Nephron (organoid): ENCODE data around the gene ARHGAP29.

ENCODE experiments used
- H3K27ac Mint-ChIP-seq, 3 experiments: 2 replicates each; pipeline ENCODE4 v1.8.0; 2020; ENCODE audit warnings: mixed read lengths in 3 of 3, mild to moderate bottlenecking in 2 of 3, moderate library complexity in 1 of 3
- H3K27me3 Mint-ChIP-seq: 2 replicates; pipeline ENCODE4 v1.8.0; 2021; ENCODE audit warnings: low read depth, mild to moderate bottlenecking, moderate library complexity, mixed read lengths
- H3K36me3 Mint-ChIP-seq: 2 replicates; pipeline ENCODE4 v1.8.0; 2020; ENCODE audit warnings: low read depth, mixed read lengths
- H3K4me1 Mint-ChIP-seq: 2 replicates; pipeline ENCODE4 v1.8.0; 2020; ENCODE audit warnings: mixed read lengths
- H3K4me3 Mint-ChIP-seq, 3 experiments: 2 replicates each; pipeline ENCODE4 v1.8.0; 2020; ENCODE audit warnings: mild to moderate bottlenecking in 3 of 3, mixed read lengths in 3 of 3, moderate library complexity in 2 of 3
- H3K9me3 Mint-ChIP-seq: 2 replicates; pipeline ENCODE4 v1.8.0; 2020; ENCODE audit warnings: mixed read lengths
- TF ChIP-seq, protein P1 (sequence below), 3 experiments: fragments of 200-600 bp; sonication (generic); IDR thresholded peaks; one replicate each; pipeline ENCODE4 v1.5.0; 2021; ENCODE audit warnings: antibody characterized with exemption in 3 of 3; ENCODE audit not compliant: unreplicated experiment in 3 of 3

ARHGAP29 gene

DNA sequence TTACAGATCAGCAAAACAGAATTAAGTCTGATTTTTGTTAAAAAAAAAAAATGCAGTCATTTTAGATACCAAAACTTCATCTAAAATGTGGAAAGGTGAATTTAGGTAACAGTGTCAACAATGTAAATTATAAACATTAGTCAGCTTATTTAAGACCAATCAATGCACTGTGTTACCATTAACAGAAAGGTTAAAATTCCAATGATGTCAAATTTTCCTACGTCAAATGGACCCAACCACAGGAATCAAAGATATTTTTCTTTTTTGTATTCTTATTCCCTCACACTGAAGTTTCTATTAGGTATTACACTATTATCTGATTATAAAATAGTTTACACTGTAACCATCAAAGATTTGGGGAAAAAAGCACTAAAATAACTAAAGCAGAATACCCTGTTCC is 6.5 kb downstream of the ARHGAP29 start:
- Mint-ChIP-seq H3K27ac (no peak overlapping the region), H3K9me3 (no peaks in the 10 kb centered on the region), H3K4me1 (peaks cover 23% of the 10 kb centered on the region), H3K36me3 (no peaks in the 10 kb centered on the region), H3K4me3 (no peak overlapping the region), H3K27me3 (peaks cover 7% of the 10 kb centered on the region)
- TF ChIP-seq, protein P1, sequence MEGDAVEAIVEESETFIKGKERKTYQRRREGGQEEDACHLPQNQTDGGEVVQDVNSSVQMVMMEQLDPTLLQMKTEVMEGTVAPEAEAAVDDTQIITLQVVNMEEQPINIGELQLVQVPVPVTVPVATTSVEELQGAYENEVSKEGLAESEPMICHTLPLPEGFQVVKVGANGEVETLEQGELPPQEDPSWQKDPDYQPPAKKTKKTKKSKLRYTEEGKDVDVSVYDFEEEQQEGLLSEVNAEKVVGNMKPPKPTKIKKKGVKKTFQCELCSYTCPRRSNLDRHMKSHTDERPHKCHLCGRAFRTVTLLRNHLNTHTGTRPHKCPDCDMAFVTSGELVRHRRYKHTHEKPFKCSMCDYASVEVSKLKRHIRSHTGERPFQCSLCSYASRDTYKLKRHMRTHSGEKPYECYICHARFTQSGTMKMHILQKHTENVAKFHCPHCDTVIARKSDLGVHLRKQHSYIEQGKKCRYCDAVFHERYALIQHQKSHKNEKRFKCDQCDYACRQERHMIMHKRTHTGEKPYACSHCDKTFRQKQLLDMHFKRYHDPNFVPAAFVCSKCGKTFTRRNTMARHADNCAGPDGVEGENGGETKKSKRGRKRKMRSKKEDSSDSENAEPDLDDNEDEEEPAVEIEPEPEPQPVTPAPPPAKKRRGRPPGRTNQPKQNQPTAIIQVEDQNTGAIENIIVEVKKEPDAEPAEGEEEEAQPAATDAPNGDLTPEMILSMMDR (IDR thresholded peaks at IDR 0.05; ENCODE audit: unreplicated experiment in 3 of 3) = no peak

DNA sequence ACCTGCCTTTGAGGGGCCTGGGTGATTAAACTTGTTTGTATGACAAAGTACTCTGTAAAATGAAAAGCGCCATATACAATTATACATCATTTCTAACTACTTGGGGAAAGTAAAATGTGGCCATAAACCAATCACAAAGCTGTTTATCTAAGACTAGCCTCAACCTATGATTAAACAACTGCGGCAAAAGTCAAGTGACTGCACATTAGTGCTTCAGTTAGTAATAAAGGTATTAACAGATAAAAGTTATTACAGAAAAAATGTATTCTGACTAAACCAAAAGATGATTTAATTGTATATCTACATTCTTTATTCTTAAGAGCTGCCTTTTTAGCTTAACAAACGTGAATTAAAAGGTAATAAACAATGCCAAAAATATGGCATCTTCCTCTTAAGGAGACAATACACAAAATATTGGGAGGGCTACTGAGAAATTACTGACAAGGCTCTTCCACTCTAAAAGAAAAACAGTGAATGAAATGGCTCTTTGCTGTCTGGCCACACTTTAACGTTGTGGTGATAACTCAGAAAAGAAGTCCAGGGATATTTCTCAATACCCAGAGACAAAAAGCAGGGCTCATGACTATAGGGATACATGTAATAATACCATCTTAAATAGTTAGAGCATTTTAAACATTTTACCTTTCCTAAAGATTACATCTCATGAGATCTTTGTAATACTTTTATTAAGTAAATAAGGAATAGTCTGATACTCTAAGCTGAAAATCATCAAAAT is 8.6 kb downstream of the ARHGAP29 start:
- TF ChIP-seq, protein P1 (IDR thresholded peaks at IDR 0.05; ENCODE audit: unreplicated experiment in 3 of 3) = no peak
- no peak overlapping the region for H3K4me3 Mint-ChIP-seq
- no peaks in the 10 kb centered on the region for H3K9me3 Mint-ChIP-seq
- peaks cover 5% of the 10 kb centered on the region for H3K4me1 Mint-ChIP-seq
- H3K36me3 Mint-ChIP-seq = no peaks in the 10 kb centered on the region
- no peak overlapping the region for H3K27ac Mint-ChIP-seq
- no peaks in the 10 kb centered on the region for H3K27me3 Mint-ChIP-seq

DNA sequence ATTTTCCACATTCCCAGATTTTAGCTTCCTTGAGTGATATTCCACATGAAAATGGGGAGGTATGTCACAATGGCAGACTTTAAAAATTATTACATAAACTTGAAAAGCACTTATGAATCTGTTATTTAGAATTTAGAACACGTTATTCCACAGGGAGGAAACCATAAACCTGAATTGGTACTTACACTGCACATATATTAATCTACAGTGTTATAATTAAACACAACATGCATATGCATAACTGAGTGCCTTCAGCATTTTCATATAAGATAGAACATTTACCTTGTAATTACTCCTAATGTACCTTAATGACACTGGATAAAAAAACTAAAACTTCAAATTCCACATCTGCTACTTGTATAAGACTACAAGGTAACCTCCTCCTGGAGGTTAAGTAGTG is 9.8 kb downstream of the ARHGAP29 start:
- H3K27ac Mint-ChIP-seq = no peak overlapping the region
- peaks cover 4% of the 10 kb centered on the region for H3K4me1 Mint-ChIP-seq
- H3K9me3 Mint-ChIP-seq = no peaks in the 10 kb centered on the region
- no peaks in the 10 kb centered on the region for H3K27me3 Mint-ChIP-seq
- TF ChIP-seq, protein P1 (IDR thresholded peaks at IDR 0.05; ENCODE audit: unreplicated experiment in 3 of 3) = no peak
- no peaks in the 10 kb centered on the region for H3K36me3 Mint-ChIP-seq
- H3K4me3 Mint-ChIP-seq = no peak overlapping the region

DNA sequence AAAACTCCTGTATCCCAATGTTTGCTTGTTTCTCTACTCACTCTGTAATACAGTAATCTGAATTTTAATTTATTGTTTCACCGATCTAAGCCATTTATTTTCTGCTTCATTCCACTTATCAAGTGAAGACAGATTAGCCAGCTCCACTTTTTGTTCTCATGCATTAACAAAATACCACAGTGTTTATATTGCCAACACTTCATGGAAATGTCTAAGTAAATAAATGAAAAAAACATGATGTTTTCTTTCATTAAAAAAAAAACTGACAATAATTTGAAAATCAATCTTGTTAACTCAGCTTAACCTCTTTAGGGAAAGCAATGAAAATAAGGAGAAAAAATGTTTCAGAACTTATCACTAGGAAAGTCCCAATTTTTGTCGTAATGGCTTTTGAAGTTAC is 11.5 kb downstream of the ARHGAP29 start:
- Mint-ChIP-seq H3K27me3 (no peaks in the 10 kb centered on the region), H3K9me3 (no peaks in the 10 kb centered on the region), H3K4me3 (no peak overlapping the region), H3K4me1 (no peaks in the 10 kb centered on the region), H3K36me3 (peaks cover 6% of the 10 kb centered on the region), H3K27ac (no peak overlapping the region)
- TF ChIP-seq, protein P1 (IDR thresholded peaks at IDR 0.05; ENCODE audit: unreplicated experiment in 3 of 3) = no peak

DNA sequence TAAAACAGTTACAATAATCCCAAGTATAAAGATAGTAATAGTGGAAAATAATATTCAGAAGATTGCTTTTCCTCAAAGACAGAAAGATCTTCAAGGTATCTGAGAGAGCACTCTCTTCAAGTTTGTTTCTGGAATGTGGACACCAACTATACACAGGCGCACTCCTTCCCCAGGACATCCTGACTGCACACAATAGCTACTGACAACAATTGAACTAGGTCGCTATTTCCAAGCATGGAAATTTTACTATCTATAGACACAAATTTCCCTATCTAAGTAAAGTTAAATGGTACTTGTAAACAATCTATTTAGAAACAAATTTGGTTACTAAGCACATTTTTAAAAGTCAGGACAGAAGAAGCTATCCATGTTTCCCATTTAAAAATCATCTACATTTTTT is 19.1 kb downstream of the ARHGAP29 start:
- H3K36me3 Mint-ChIP-seq = peaks cover 26% of the 10 kb centered on the region
- TF ChIP-seq, protein P1 (IDR thresholded peaks at IDR 0.05; ENCODE audit: unreplicated experiment in 3 of 3) = no peak
- no peak overlapping the region for H3K4me3 Mint-ChIP-seq
- no peaks in the 10 kb centered on the region for H3K9me3 Mint-ChIP-seq
- no peaks in the 10 kb centered on the region for H3K4me1 Mint-ChIP-seq
- peak overlapping the region in 1 of 3 experiments; percentile 6 for H3K27ac Mint-ChIP-seq
- H3K27me3 Mint-ChIP-seq = no peaks in the 10 kb centered on the region

DNA sequence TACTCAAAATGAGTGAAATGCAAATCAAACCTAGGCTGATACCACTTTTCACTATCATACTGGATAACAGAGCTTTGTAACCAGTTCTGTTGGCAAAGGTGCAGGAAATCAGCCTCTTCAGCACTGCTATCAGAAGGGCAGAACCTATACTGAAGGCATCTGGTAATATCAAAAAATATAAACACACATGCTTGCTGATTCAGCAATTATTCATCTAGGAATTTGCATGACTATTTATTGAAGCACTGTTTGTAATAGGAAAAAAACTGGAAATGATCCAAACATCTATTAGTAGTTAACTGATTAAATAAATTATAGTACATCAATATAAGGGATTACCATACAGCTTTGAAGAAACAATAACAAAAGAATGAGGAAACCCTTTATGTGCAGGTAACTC is 21.4 kb downstream of the ARHGAP29 start:
- Mint-ChIP-seq H3K4me1 (no peaks in the 10 kb centered on the region), H3K4me3 (no peak overlapping the region), H3K9me3 (no peaks in the 10 kb centered on the region), H3K27ac (no peak overlapping the region), H3K27me3 (no peaks in the 10 kb centered on the region), H3K36me3 (peaks cover 30% of the 10 kb centered on the region)
- TF ChIP-seq, protein P1 (IDR thresholded peaks at IDR 0.05; ENCODE audit: unreplicated experiment in 3 of 3) = no peak
